Mesodermal cell (in vitro differentiated cells): ENCODE measurements around the gene HSD3B7.

ENCODE experiments used
- H3K27ac ChIP-seq: 2 replicates; pipeline ENCODE4 v1.7.0; 2013; ENCODE audit warnings: mild to moderate bottlenecking, low read depth, low read length, moderate library complexity; ENCODE audit not compliant: severe bottlenecking
- H3K36me3 ChIP-seq: 2 replicates; pipeline ENCODE4 v1.7.1; 2013; ENCODE audit warnings: mild to moderate bottlenecking, low read length, moderate library complexity; ENCODE audit not compliant: control insufficient read depth, insufficient read depth
- H3K4me1 ChIP-seq: one replicate; pipeline ENCODE4 v1.7.1; 2013; ENCODE audit warnings: mild to moderate bottlenecking, low read length; ENCODE audit not compliant: insufficient read depth, control insufficient read depth, poor library complexity, severe bottlenecking
- H3K4me3 ChIP-seq: 2 replicates; pipeline ENCODE4 v1.7.0; 2013; ENCODE audit warnings: low read length, control low read depth, mild to moderate bottlenecking; ENCODE audit not compliant: insufficient read depth, poor library complexity, severe bottlenecking; ENCODE audit errors: extremely low read depth
- H3K9me3 ChIP-seq: 2 replicates; pipeline ENCODE4 v1.7.1; 2013; ENCODE audit warnings: mild to moderate bottlenecking, low read length, moderate library complexity; ENCODE audit not compliant: control insufficient read depth
- WGBS, 2 experiments: methylation state at CpG; one replicate each; pipeline ENCODE4 v1.1.5; 2013; ENCODE audit warnings: missing lambda C conversion rate in 2 of 2; ENCODE audit not compliant: insufficient coverage in 2 of 2; 5-methylcytosine and 5-hydroxymethylcytosine counted together

Gene HSD3B7

DNA sequence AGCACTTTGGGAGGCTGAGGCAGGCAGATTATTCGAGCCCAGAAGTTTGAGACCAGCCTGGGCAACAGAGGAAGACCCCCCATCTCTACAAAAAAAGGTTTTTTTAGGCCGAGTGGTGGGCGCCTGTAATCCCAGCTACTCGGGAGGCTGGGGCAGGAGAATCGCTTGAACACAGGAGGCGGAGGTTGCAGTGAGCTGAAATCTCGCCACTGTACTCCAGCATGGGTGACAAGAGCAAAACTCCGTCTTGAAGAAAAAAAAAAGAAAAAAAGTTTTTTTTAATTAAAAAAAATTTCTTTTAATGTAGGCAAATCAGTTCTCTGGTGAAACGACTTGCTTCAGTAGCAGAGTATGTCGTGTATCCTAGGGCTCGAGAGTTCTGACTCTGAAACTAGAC is 10.9 kb downstream of the HSD3B7 start:
- 79 to 81% methylated on average over 10 of the region's 11 CpGs for WGBS, 2 experiments

DNA sequence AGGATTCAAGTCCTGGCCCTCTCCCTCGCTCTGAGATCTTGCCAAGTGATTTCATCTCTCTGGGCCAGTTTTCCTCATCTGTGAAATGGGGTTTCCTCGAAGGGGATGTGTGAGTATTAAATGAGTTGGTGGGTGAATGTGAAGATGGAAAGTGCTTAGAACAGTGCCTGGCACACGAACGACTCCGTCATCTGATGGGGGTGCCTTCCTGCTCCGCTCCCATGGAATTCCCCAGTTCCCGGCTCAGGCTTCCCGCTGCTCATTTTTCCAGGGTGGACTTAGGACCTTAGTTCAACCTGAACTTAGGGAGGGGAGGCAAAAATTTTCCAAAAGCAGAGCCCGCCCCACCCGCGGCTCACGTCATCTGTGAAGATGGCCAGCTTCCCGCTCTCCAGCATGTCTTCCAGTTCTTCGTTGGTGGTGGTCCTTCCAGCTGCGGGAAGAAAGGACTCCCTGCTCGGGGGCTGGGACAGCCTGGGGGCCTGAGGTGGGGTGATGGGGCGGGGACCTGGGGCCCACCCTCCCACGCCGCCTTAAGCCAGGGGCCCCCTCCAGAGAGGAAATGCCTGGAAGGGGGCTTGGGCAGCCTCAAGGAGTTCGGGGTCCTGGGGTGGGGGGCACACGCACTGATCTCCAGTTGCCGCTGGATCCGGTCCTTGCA is 11.4 kb downstream of the HSD3B7 start:
- peaks cover 25% of the 10 kb centered on the region for H3K4me1 ChIP-seq
- 28 to 38% methylated on average over 13 to 20 of the region's 23 CpGs for WGBS, 2 experiments
- no peaks in the 10 kb centered on the region for H3K36me3 ChIP-seq
- no peaks in the 10 kb centered on the region for H3K9me3 ChIP-seq
- H3K4me3 ChIP-seq = peak overlapping the region; percentile 39
- H3K27ac ChIP-seq = no peak overlapping the region

More for the DNA sequence above, 10.9 kb downstream of the HSD3B7 start:
- Histone ChIP-seq H3K4me3 (no peak overlapping the region), H3K27ac (no peak overlapping the region), H3K9me3 (no peaks in the 10 kb centered on the region), H3K36me3 (no peaks in the 10 kb centered on the region), H3K4me1 (peaks cover 25% of the 10 kb centered on the region)

DNA sequence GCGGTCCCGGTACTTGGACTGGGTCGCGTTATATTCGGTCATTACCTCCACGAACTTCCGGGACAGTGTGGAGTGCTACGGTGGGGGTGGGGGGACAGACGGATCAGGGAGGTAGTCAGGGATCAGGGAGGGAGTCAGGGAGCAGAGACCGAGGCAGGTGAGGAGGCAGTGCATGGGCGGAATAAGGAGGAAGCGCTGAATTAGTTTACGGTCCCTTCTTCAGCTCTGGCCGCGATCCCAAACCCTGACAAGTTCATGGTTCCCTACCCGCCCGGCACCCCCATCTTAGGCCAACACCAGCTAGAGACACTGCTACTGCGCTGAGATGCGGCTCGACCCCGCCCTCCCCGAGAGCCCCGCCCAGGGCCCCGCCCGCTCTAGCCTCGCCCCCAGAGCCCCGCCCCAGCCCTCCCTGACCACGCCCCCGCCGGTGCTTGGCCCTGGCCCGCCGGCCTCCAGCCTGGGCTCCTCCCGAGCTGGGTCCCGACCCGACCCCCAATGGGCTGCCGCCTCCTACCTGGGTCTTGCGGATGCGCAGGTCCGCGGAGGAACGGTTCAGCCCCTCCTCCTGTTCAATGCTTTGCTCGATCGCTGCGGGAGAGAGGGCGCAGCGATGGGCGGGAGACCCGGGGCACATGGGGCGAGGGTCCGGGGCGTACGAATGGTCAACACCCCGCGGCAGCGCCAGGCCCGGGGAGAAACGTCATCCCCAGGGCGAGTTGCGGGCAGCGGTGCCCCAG is 12.1 kb downstream of the HSD3B7 start:
- peaks cover 25% of the 10 kb centered on the region for H3K4me1 ChIP-seq
- no peaks in the 10 kb centered on the region for H3K36me3 ChIP-seq
- 3 to 6% methylated on average over 28 to 53 of the region's 60 CpGs for WGBS, 2 experiments
- H3K9me3 ChIP-seq = no peaks in the 10 kb centered on the region
- H3K4me3 ChIP-seq = peak overlapping the region; percentile 39
- H3K27ac ChIP-seq = peak overlapping the region; percentile 44

- 40 to 58% methylated on average over 16 to 18 of the region's 21 CpGs for WGBS, 2 experiments
- peak overlapping the region; percentile 39 for H3K4me3 ChIP-seq
- no peaks in the 10 kb centered on the region for H3K9me3 ChIP-seq
- H3K36me3 ChIP-seq = no peaks in the 10 kb centered on the region
- peak overlapping the region; percentile 44 for H3K27ac ChIP-seq
- peaks cover 21% of the 10 kb centered on the region for H3K4me1 ChIP-seq
Measured at GRCh38 chr16:30997725-30998711, 13.0 kb downstream of the HSD3B7 start.

- peak overlapping the region; percentile 44 for H3K27ac ChIP-seq
- WGBS, 2 experiments = 86 to 89% methylated on average over 4 to 6 of the region's 6 CpGs
Measured at GRCh38 chr16:30998852-30999761, 14.1 kb downstream of the HSD3B7 start.

GRCh38 chr16:31000671-31001382 is 15.8 kb downstream of the HSD3B7 start:
- Histone ChIP-seq H3K9me3 (no peaks in the 10 kb centered on the region), H3K27ac (no peak overlapping the region), H3K4me1 (peaks cover 21% of the 10 kb centered on the region), H3K36me3 (no peaks in the 10 kb centered on the region), H3K4me3 (no peak overlapping the region)
- WGBS, 2 experiments = 94 to 96% methylated on average over 10 to 14 of the region's 19 CpGs

More at GRCh38 chr16:30998852-30999761, 14.1 kb downstream of the HSD3B7 start:
- H3K36me3 ChIP-seq = no peaks in the 10 kb centered on the region
- H3K9me3 ChIP-seq = no peaks in the 10 kb centered on the region
- no peak overlapping the region for H3K4me3 ChIP-seq
- peaks cover 21% of the 10 kb centered on the region for H3K4me1 ChIP-seq

DNA sequence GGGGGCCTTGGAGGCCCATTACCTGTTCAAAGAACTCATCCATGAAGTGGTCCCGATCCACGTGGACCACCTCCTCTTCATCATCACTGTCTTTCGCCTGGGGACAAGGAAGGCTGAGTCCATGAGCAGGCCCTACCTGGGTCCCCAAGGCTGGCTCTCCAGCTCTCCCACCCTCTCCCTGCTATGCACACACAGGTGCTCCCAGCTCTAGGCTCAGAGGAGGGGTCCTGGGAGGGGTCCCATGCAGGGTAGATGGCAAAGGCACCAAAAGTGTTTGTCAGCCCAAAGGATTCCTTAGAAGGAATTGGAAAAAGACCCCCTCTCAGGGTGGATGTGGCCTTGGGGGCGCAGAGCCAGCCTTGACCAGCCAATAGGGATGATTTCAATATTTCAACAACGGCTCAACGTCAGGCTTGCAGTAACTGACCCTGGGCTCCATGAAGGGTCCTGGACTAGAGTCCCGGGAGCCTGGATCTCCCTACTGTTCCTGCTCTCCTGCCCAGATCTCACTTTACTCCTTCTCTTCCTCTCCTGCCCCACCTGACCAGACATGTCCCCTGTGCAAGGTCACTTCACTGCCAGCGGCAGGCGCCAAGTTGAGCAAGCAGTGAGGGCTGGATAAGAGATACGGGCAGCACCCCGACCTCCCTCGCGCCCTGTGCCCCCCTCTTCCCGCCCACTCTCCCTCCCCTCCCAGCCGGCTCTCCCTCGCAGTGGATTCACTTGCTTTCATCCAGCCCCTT is 16.7 kb downstream of the HSD3B7 start:
- Histone ChIP-seq H3K36me3 (no peaks in the 10 kb centered on the region), H3K27ac (no peak overlapping the region), H3K9me3 (no peaks in the 10 kb centered on the region), H3K4me3 (no peak overlapping the region), H3K4me1 (peaks cover 26% of the 10 kb centered on the region)
- 79 to 81% methylated on average over 12 to 15 of the region's 16 CpGs for WGBS, 2 experiments

- Histone ChIP-seq H3K4me1 (peaks cover 27% of the 10 kb centered on the region), H3K27ac (no peak overlapping the region), H3K9me3 (no peaks in the 10 kb centered on the region), H3K36me3 (no peaks in the 10 kb centered on the region), H3K4me3 (no peak overlapping the region)
- WGBS, 2 experiments = 87 to 94% methylated on average over 8 to 9 of the region's 10 CpGs
Measured at GRCh38 chr16:31002250-31002700, 17.3 kb downstream of the HSD3B7 start.

DNA sequence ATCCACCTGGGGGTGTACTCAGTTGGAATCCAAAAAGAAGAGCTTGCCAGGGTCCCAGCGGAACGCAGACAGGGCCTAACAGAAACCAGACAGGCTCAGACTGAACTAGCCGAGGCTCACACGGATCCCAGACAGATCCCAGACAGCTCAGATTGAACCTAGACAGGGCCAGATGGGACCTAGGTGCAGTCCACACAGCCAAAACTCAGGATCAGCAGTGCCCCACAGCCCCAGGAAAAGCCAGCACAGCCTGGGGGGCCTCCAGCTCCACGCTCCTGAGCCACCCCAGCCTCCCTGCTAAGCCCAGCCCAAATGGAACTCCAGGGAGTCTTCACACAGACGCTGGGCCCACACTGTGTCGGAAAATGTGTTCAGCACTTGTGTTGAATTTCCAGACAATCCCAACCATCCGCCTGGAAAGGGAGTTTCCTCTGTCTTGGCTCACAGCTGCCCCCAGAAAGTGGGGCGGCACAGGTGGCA is 17.9 kb downstream of the HSD3B7 start:
- no peaks in the 10 kb centered on the region for H3K9me3 ChIP-seq
- 79 to 80% methylated on average over 8 to 9 of the region's 9 CpGs for WGBS, 2 experiments
- no peaks in the 10 kb centered on the region for H3K36me3 ChIP-seq
- H3K27ac ChIP-seq = no peak overlapping the region
- peaks cover 29% of the 10 kb centered on the region for H3K4me1 ChIP-seq
- no peak overlapping the region for H3K4me3 ChIP-seq
